GM12892 (cell line): ENCODE measurements around the gene SGCG.

Source experiments
- POLR2A ChIP-seq: IDR thresholded peaks from 2 replicates; pipeline ENCODE4 v1.6.1; 2011; ENCODE audit warnings: low read depth, low read length, control low read depth
- TAF1 ChIP-seq: IDR thresholded peaks from 2 replicates; pipeline ENCODE4 v1.6.1; 2011; ENCODE audit warnings: low read depth, mild to moderate bottlenecking, control low read depth, low read length, borderline replicate concordance

DNA sequence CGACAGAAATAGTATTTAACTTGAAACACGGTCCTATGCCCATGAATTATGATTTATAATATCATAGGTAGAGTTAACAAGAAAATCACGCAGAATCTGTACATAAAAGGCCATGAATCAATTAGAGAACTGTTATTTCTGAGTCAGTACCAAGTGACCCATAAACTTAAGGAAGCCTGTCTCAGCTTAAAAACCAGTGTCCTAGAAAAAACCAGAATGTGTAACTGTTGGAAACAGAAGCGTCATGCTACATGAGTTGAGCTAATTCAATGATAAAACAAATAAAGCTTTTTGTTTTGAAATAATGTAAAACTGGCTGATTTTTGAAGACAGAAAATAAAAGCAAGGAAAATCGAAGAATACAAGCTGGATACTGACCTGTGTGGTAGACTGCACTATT lies 34.8 kb upstream of the SGCG start:
- no peak for TF ChIP-seq TAF1
- no peak for TF ChIP-seq POLR2A
